22Rv1 (cell line): ENCODE measurements around the gene NGFR.

Experiments
- CTCF ChIP-seq: fragments of 450-650 bp; IDR thresholded peaks from 2 replicates; pipeline ENCODE4 v1.5.1; 2017; ENCODE audit warnings: mild to moderate bottlenecking
- ZFX ChIP-seq: fragments of 450-650 bp; IDR thresholded peaks from 2 replicates; pipeline ENCODE4 v1.6.1; 2017; ENCODE audit warnings: antibody characterized with exemption, borderline replicate concordance

- TF ChIP-seq CTCF: no peak
- no peak for TF ChIP-seq ZFX
These were observed 10.5 kb upstream of the NGFR start for GRCh38 chr17:49484588-49484987.
